ENCODE data around the gene AGPAT4. TPM values are rescaled to one million over a fixed set of nuclear protein-coding genes. Genes with fewer than 3 reads are reported as not detected.

Gene AGPAT4
- total and polyA plus RNA-seq, 2 of the 4 experiments (the other 2 are of a cell fraction): 3.6 to 3.8 TPM

- Histone ChIP-seq H2BK120ac (ENCODE audit: low read depth, low read length) (no peak overlapping the region), H3K4me2 (ENCODE audit: low read depth, low read length) (no peak overlapping the region), H3K18ac (ENCODE audit: low read depth, low read length) (no peak overlapping the region), H2BK20ac (ENCODE audit: low read depth, low read length) (no peak overlapping the region), H3K14ac (replicated peaks; ENCODE audit: low read depth, low read length) (no peak overlapping the region), H2BK5ac (ENCODE audit: low read depth, low read length, poor library complexity, severe bottlenecking) (no peak overlapping the region), H3K36me3 (ENCODE audit: control insufficient read depth, insufficient read depth, low read length) (peaks cover 16% of the 10 kb centered on the region), H3K4me1 (ENCODE audit: control insufficient read depth, insufficient read depth, low read length) (peaks cover 2% of the 10 kb centered on the region; the same call in 1 of the 2 replicates), H3K4me3 (ENCODE audit: insufficient read depth, low read depth, low read length) (no peak overlapping the region), H3K27me3 (ENCODE audit: control insufficient read depth, insufficient read depth, low read length) (no peaks in the 10 kb centered on the region), H3K56ac (ENCODE audit: extremely low read depth, insufficient read depth, low read length) (no peak overlapping the region), H2AK5ac (ENCODE audit: low read depth, low read length) (no peak overlapping the region), H4K5ac (ENCODE audit: low read depth, low read length) (no peak overlapping the region), H3K23ac (ENCODE audit: low read depth, low read length) (no peak overlapping the region), H3K4ac (ENCODE audit: low read depth, low read length) (no peak overlapping the region), H3K27ac (ENCODE audit: insufficient read depth, low read length) (no peak overlapping the region), H4K20me1 (ENCODE audit: insufficient read depth, low read length) (no peaks in the 10 kb centered on the region), H3K9me1 (ENCODE audit: insufficient read depth, low read length) (peaks cover 2% of the 10 kb centered on the region; the same call in 1 of the 2 replicates), H2AFZ (replicated peaks; ENCODE audit: low read length, poor library complexity) (no peak overlapping the region), H2AK9ac (replicated peaks; ENCODE audit: low read depth, low read length, poor library complexity) (no peak overlapping the region), H3K9me3 (ENCODE audit: control insufficient read depth, insufficient read depth, low read length) (no peaks in the 10 kb centered on the region), H3K9ac (ENCODE audit: low read depth, low read length) (no peak overlapping the region), H3K79me1 (ENCODE audit: low read depth in 1 of 2, low read length in 2 of 2) (no peaks in the 10 kb centered on the region; a peak in 1 of 4 replicates), H2BK15ac (ENCODE audit: low read depth, low read length) (no peak overlapping the region), H4K8ac (ENCODE audit: low read depth in 2 of 2, low read length in 2 of 2) (no peak overlapping the region), H4K91ac (ENCODE audit: insufficient read depth, low read depth, low read length) (no peak overlapping the region)
- BruUV-seq (replicated peaks): no TSS peak
- intact Hi-C loops (cut with micrococcal nuclease): loop anchor here (5.0 kb wide), 2 partner anchors 167 to 173 kb away; partner anchors contain the start of gene AGPAT4
- ATAC-seq (ENCODE audit: low read depth): no peak
- ChIA-PET POLR2A (ENCODE audit: unreplicated experiment) (no interaction called here), CTCF (no interaction called here)
- TF ChIP-seq USF2 (IDR thresholded peaks at IDR 0.05; ENCODE audit: low read depth, low read length) (no peak), POLR2A (IDR thresholded peaks at IDR 0.05; ENCODE audit: low read depth, low read length) (no peak), ELK1 (IDR thresholded peaks at IDR 0.05; ENCODE audit: borderline replicate concordance, low read depth, low read length) (no peak), CHD1 (IDR thresholded peaks at IDR 0.05; ENCODE audit: low read depth, low read length) (no peak), CTCF (conservative IDR thresholded peaks at IDR 0.05; ENCODE audit: low read depth, low read length) (no peak), MAFK (IDR thresholded peaks at IDR 0.05; ENCODE audit: low read depth, low read length) (no peak)
- dilution Hi-C loops (cut with HindIII; ENCODE audit: low sequenced_read_pairs, unreplicated experiment): no loop called here
- DNase-seq: peak; percentile 33
- in situ Hi-C loops (cut with MboI; ENCODE audit: low sequenced_read_pairs): no loop called here
These were observed 168.9 kb downstream of the AGPAT4 start for GRCh38 chr6:161104966-161105365.
